Ovary (tissue), 1 donor: ENCODE results near the gene SCNM1.

Experiments used
- EP300 ChIP-seq: sonication (generic); formaldehyde crosslinking; IDR thresholded peaks from one replicate; pipeline ENCODE4 v1.6.1; 2017; ENCODE audit warnings: antibody characterized with exemption
- POLR2A ChIP-seq: fragments of 450-650 bp; IDR thresholded peaks from one replicate; pipeline ENCODE4 v1.6.1; 2017; ENCODE audit warnings: antibody characterized with exemption, mild to moderate bottlenecking, moderate library complexity

- no peak for TF ChIP-seq POLR2A
- TF ChIP-seq EP300: no peak
Measured at GRCh38 chr1:151166505-151166956, 587 bp downstream of the SCNM1 start.
